Thoracic aorta (tissue), 2 donors: ENCODE data around the gene CASP9. TPM values are rescaled to one million over a fixed set of nuclear protein-coding genes. Genes with fewer than 3 reads are reported as not detected.

Experiments
- ATAC-seq: fragments of 150-250 bp; one replicate; pipeline ENCODE4 v1.8.0; 2017; ENCODE audit warnings: low read depth; ENCODE audit not compliant: insufficient number of reproducible peaks, low FRiP score
- DNase-seq: peaks from one replicate; pipeline ENCODE4 v3.0.0-alpha.2; 2020; ENCODE audit warnings: low spot score
- H3K27ac ChIP-seq, 2 donors: fragments of 200-600 bp; sonication (generic); 1 replicate in 1 of 2; 2 replicates in 1 of 2; pipeline ENCODE4 v1.5.1; 2016; ENCODE audit warnings: mild to moderate bottlenecking in 2 of 2, moderate library complexity in 2 of 2
- H3K27me3 ChIP-seq: fragments of 200-600 bp; sonication (generic); replicated peaks from 2 replicates; pipeline ENCODE4 v1.6.0; 2016; ENCODE audit warnings: mild to moderate bottlenecking; ENCODE audit not compliant: insufficient read depth
- H3K36me3 ChIP-seq: fragments of 200-600 bp; sonication (generic); one replicate; pipeline ENCODE4 v1.5.1; 2016
- H3K4me1 ChIP-seq, 2 donors: fragments of 200-600 bp; sonication (generic); 1 replicate in 1 of 2; 2 replicates in 1 of 2; pipeline versions ENCODE4 v1.5.1 to v1.6.0; 2016; ENCODE audit warnings: low read depth in 2 of 2, mild to moderate bottlenecking in 1 of 2; ENCODE audit not compliant: control insufficient read depth in 1 of 2
- H3K4me3 ChIP-seq: fragments of 200-600 bp; sonication (generic); 2 replicates; pipeline ENCODE4 v1.5.1; 2016; ENCODE audit warnings: mild to moderate bottlenecking
- H3K9me3 ChIP-seq: fragments of 200-600 bp; sonication (generic); 2 replicates; pipeline ENCODE4 v1.5.1; 2016
- total RNA-seq, 2 donors: library from RNA; depleted of rRNA; stranded (reverse); fragments of >200 nt; gene quantifications; one replicate each; pipeline versions ENCODE4 v1.1.0 to v1.2.3, GENCODE V29; 2016
- TF ChIP-seq, protein P1 (sequence below): fragments of 200-600 bp; sonication (generic); IDR thresholded peaks from one replicate; pipeline ENCODE4 v1.5.1; 2019; ENCODE audit warnings: antibody characterized with exemption

The CASP9 gene
- 10 to 100 TPM; 14.2 to 18.8 TPM for total RNA-seq

DNA sequence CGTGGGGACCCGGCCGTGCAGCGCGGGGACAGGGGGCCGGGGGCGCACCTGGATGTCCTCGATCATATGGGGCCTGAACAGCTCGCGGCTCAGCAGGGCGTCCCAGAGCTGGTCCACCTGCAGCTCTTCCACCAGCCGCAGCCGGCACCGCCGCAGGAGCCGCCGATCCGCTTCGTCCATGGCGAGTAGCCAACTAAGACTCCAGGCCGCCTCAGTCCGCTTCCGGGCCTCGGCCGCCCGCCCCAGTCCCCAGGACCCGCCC is at the start of gene CASP9:
Gene CASP9 (minus strand): TSS at position 195 of the 262 bp plus-strand sequence. CDS start 15 bp downstream, at position 180.
- TF ChIP-seq, protein P1, sequence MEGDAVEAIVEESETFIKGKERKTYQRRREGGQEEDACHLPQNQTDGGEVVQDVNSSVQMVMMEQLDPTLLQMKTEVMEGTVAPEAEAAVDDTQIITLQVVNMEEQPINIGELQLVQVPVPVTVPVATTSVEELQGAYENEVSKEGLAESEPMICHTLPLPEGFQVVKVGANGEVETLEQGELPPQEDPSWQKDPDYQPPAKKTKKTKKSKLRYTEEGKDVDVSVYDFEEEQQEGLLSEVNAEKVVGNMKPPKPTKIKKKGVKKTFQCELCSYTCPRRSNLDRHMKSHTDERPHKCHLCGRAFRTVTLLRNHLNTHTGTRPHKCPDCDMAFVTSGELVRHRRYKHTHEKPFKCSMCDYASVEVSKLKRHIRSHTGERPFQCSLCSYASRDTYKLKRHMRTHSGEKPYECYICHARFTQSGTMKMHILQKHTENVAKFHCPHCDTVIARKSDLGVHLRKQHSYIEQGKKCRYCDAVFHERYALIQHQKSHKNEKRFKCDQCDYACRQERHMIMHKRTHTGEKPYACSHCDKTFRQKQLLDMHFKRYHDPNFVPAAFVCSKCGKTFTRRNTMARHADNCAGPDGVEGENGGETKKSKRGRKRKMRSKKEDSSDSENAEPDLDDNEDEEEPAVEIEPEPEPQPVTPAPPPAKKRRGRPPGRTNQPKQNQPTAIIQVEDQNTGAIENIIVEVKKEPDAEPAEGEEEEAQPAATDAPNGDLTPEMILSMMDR, result no peak
- ATAC-seq (no peak), DNase-seq (no peak)
- H3K4me1 ChIP-seq, result peaks cover 18 to 37% of the 10 kb centered on the region in 2 donors
- no peaks in the 10 kb centered on the region for H3K36me3 ChIP-seq
- H3K9me3 ChIP-seq, result no peaks in the 10 kb centered on the region
- no peaks in the 10 kb centered on the region for H3K27me3 ChIP-seq
- H3K4me3 ChIP-seq, result peak within 1 kb of the TSS; percentile 98
- peak within 1 kb of the TSS; percentile 87 to 88 for H3K27ac ChIP-seq

DNA sequence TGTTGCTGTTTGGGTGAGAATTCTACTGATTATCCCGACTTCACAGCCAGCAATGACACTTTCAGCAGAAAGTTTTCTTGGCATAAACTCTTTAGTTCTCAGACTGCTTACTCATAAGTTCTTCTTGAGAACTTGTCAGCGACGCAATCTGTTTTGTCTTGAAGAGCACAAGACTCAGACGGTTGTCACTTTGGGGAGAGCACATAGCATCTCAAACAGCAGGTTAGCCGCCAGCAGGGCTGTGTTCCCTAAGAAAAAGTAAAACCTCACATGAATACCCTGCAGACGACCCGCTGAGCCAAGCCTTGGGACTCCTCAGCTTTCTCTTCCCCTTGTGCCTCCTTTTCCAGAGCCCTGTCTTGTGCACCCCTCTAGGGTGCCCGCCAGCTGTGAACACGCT is 49.5 kb upstream of the CASP9 start:
- TF ChIP-seq, protein P1, result no peak
- H3K4me3 ChIP-seq, result no peak overlapping the region
- DNase-seq, result no peak
- H3K27me3 ChIP-seq, result no peaks in the 10 kb centered on the region
- peaks cover 0 to 20% of the 10 kb centered on the region in 2 donors for H3K4me1 ChIP-seq
- no peak for ATAC-seq
- H3K27ac ChIP-seq, result peak overlapping the region in 1 of 2 donors; percentile 27
- peaks cover 4% of the 10 kb centered on the region for H3K36me3 ChIP-seq
- H3K9me3 ChIP-seq, result no peaks in the 10 kb centered on the region

DNA sequence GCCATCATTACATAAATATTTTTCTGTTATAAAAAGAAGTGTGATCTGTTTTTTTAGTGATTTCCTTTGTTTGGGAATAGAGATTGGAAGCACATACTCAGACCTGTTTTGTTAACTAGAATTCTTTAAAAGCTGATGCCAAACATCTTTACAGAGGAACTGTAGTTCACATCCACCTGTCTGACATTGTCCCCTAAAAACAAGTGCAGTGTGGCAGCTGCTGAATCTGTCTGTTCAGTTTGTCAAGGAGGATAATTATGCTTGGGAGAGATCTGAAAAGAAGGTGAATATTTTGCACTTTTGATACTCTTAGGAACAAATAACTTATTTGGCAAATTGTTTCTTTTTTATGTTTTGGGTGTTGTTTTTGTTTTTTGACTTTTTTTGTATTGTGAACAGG is 47.3 kb upstream of the CASP9 start:
- H3K4me1 ChIP-seq, result peaks cover 0 to 20% of the 10 kb centered on the region in 2 donors
- TF ChIP-seq, protein P1, result no peak
- no peak overlapping the region for H3K4me3 ChIP-seq
- H3K9me3 ChIP-seq, result no peaks in the 10 kb centered on the region
- no peak for DNase-seq
- no peak overlapping the region for H3K27ac ChIP-seq
- no peak for ATAC-seq
- H3K27me3 ChIP-seq, result no peaks in the 10 kb centered on the region
- H3K36me3 ChIP-seq, result peaks cover 22% of the 10 kb centered on the region

DNA sequence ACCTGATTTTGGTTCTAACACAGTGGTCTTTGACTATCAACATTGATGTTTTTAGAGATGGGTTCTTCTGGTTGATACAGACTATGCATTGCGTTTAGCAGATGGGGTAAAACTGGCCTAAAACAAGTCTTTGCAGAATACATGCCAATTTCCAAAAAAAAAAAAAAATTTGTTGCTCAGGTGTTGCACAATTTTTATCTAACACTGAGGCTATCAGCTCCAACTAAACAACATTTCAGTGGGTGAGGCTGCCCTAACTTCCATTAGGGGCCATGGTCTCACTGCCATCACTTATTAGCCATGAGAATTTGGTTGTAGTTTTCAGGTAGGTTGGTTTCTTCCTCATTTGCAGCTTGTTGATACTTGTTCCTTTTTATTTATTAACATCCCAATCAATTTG is 46.8 kb upstream of the CASP9 start:
- no peak for ATAC-seq
- peaks cover 0 to 20% of the 10 kb centered on the region in 2 donors for H3K4me1 ChIP-seq
- no peak overlapping the region for H3K4me3 ChIP-seq
- H3K9me3 ChIP-seq, result no peaks in the 10 kb centered on the region
- no peak for DNase-seq
- H3K27me3 ChIP-seq, result no peaks in the 10 kb centered on the region
- TF ChIP-seq, protein P1, result no peak
- peaks cover 26% of the 10 kb centered on the region for H3K36me3 ChIP-seq
- H3K27ac ChIP-seq, result no peak overlapping the region

DNA sequence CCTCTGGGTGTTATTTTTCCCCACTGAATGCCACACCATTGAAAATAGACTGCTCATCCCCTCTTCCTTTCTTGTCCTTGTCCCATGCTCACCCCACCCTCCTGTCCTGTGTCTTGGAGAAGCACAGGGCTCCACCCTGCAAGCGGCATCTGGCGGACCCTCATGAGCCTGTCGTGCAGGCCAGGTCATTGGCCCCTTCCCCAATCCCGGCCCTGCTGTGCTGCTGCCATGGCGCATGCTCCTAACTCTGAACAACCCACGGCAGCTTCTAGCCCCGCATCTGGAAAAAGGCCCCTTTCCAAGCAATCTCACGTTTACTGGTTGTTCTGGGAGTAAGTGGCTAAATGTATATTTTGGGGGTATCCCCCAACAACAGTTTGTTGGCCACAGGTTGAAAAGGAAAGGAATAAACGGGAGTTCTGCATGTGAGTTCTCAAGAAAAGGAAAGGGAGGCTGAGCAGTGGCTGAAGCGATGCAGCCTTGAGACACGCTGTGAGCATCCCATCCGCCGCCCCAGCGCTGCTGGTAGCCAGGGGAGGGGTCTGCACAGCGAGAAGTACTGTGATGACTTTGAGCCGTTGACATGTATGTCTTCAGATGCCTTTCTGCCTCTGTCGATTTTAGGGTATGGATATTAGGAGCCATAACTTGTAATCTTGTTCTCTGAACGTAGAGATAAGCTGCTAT is 44.5 kb upstream of the CASP9 start:
- peaks cover 45% of the 10 kb centered on the region for H3K36me3 ChIP-seq
- TF ChIP-seq, protein P1, result no peak
- no peak overlapping the region for H3K27ac ChIP-seq

More for the DNA sequence above, 44.5 kb upstream of the CASP9 start:
- no peaks in the 10 kb centered on the region for H3K9me3 ChIP-seq
- H3K27me3 ChIP-seq, result no peaks in the 10 kb centered on the region
- no peak for DNase-seq
- no peak overlapping the region for H3K4me3 ChIP-seq
- ATAC-seq, result no peak
- peaks cover 0 to 10% of the 10 kb centered on the region in 2 donors for H3K4me1 ChIP-seq
